ACC112 (cell line): ENCODE results near the gene TSBP1.

Experiments used
- H2AFZ ChIP-seq: fragments of 200-600 bp; sonication (generic); one replicate; pipeline ENCODE4 v1.6.0; 2017; ENCODE audit warnings: antibody characterized with exemption, low read length; ENCODE audit not compliant: unreplicated experiment
- H3K27ac ChIP-seq: fragments of 200-600 bp; sonication (generic); 2 replicates; pipeline ENCODE4 v1.5.1; 2014; ENCODE audit warnings: low read depth, mild to moderate bottlenecking, antibody characterized with exemption, low read length, moderate library complexity
- H3K27me3 ChIP-seq: fragments of 200-600 bp; sonication (generic); 2 replicates; pipeline ENCODE4 v1.6.1; 2014; ENCODE audit warnings: mild to moderate bottlenecking, antibody characterized with exemption, low read length, moderate library complexity, mixed read lengths; ENCODE audit not compliant: insufficient read depth
- H3K36me3 ChIP-seq: fragments of 200-600 bp; sonication (generic); 2 replicates; pipeline ENCODE4 v1.6.1; 2016; ENCODE audit warnings: mild to moderate bottlenecking, antibody characterized with exemption, low read length, moderate library complexity, mixed read lengths; ENCODE audit not compliant: insufficient read depth
- H3K4me1 ChIP-seq: fragments of 200-600 bp; sonication (generic); one replicate; pipeline ENCODE4 v1.6.1; 2016; ENCODE audit warnings: low read length, mixed read lengths; ENCODE audit not compliant: insufficient read depth, unreplicated experiment, control insufficient read depth
- H3K4me3 ChIP-seq: fragments of 200-600 bp; sonication (generic); 2 replicates; pipeline ENCODE4 v1.5.1; 2014; ENCODE audit warnings: mild to moderate bottlenecking, low read depth, low read length
- H3K79me2 ChIP-seq: fragments of 200-600 bp; sonication (generic); one replicate; pipeline ENCODE4 v1.6.0; 2016; ENCODE audit warnings: low read length; ENCODE audit not compliant: control insufficient read depth, unreplicated experiment, insufficient read depth

The TSBP1 gene, protein sequence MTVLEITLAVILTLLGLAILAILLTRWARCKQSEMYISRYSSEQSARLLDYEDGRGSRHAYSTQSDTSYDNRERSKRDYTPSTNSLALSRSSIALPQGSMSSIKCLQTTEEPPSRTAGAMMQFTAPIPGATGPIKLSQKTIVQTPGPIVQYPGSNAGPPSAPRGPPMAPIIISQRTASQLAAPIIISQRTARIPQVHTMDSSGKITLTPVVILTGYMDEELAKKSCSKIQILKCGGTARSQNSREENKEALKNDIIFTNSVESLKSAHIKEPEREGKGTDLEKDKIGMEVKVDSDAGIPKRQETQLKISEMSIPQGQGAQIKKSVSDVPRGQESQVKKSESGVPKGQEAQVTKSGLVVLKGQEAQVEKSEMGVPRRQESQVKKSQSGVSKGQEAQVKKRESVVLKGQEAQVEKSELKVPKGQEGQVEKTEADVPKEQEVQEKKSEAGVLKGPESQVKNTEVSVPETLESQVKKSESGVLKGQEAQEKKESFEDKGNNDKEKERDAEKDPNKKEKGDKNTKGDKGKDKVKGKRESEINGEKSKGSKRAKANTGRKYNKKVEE

DNA sequence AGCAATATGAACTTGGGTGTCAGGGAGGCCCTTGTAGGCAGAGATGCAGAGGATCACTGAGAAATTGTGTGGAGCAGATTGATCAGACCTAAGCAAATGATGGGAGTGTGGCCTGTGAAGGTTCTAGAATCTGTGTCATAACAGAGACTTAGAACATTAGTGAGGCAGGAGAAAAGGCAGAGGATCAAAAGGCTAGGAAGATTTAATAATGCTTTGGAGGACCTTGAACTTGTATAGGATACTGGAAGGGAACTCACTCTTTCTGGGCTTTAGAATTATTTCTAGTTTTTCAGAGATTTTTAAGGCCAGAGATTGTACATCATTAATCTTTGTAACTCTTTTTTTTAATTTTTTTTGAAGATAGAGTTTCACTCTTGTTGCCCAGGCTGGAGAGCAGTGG, at the start of gene TSBP1:
TSBP1 (minus strand) TSS at position 101 of the 400 bp plus-strand sequence. CDS start 197 bp downstream, outside the sequence.
- H3K27me3 ChIP-seq, result no peaks in the 10 kb centered on the region
- peak within 1 kb of the TSS; percentile 94 for H3K27ac ChIP-seq
- no peaks in the 10 kb centered on the region for H3K79me2 ChIP-seq
- H2AFZ ChIP-seq, result peak within 1 kb of the TSS; percentile 67
- peak within 1 kb of the TSS; percentile 7; the same call in 1 of the 2 replicates for H3K4me3 ChIP-seq
- no peaks in the 10 kb centered on the region for H3K36me3 ChIP-seq
- H3K4me1 ChIP-seq, result peaks cover 23% of the 10 kb centered on the region

DNA sequence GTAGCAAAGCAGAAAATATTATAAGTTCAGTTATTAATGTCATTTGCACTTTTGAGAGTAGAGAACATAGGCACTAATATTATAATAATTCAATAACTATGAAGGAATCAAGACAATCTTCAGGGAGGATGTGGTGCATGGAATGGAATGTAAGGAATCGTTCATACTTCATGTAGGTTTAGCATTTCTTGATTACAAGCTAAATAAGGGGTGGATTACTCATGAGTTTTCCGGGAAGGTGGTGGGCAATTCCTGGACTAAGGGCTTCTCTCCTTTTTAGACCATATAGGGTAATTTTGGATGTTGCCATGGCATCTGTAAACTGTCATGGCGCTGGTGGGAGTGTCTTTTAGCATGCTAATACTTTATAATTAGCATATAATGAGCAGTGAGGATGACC, 44.3 kb upstream of the TSBP1 start:
- H3K36me3 ChIP-seq, result no peaks in the 10 kb centered on the region
- no peak overlapping the region for H3K27ac ChIP-seq
- H2AFZ ChIP-seq, result no peak overlapping the region
- no peaks in the 10 kb centered on the region for H3K79me2 ChIP-seq
- H3K4me1 ChIP-seq, result no peaks in the 10 kb centered on the region
- no peak overlapping the region for H3K4me3 ChIP-seq
- H3K27me3 ChIP-seq, result peaks cover 84% of the 10 kb centered on the region

DNA sequence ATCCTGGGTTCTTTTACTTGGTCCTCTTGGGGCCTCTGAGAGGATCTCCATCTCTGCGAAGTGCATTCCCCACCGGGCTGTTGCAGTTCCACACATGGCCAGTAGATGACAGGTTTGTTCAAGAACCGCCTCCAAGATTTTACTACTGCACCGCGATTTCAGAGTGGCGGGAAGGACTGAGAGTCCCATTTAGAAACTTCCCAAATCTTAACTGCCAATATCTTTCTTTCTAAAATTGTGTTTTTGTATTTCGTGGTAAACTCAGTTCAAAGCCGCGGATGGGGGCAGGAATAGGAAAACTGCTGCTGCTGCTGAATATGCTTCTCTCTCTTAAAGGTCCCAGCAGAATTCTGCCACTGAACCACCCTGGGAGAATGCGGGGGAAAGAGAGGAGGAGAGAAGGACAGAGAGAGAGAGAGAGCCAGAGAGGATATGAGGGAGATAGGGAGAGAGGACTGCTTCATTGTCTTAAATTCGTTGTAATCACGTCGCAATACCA, 43.9 kb upstream of the TSBP1 start:
- Histone ChIP-seq H3K79me2 (no peaks in the 10 kb centered on the region), H3K27ac (no peak overlapping the region), H2AFZ (no peak overlapping the region), H3K4me1 (no peaks in the 10 kb centered on the region), H3K27me3 (peaks cover 81% of the 10 kb centered on the region), H3K4me3 (peak overlapping the region; percentile 34; the same call in 1 of the 2 replicates), H3K36me3 (no peaks in the 10 kb centered on the region)

DNA sequence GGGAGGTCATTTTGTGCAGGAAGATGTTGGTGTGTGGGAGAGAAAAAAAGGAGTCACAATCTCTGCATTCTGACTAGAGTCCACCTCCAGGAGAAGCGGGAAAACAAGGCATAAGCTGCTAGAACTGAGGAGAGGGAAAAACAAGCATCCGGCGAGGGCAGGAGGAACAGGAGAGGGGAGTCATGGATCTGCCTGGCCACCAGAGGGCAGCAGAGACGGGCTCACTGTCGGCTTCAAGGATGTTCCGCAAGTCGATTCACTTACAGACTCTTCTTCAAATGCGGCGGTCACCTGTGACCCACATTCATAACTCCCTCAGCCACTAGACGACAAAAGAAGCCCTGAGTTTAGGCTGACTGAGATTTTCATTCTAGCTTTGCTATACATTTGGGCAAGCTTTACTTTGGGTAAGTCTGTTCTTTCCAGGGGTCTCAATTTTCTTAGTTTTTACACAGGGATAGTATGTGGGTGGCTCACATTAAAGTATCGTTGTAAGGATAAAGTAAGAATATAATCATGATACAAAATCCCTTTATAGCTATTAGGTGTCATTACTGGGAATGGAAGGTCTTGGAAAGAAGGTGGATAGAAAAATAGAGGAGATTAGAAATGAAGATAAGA, 41.8 kb upstream of the TSBP1 start:
- peak overlapping the region; percentile 61 for H2AFZ ChIP-seq
- H3K4me1 ChIP-seq, result no peaks in the 10 kb centered on the region
- H3K36me3 ChIP-seq, result no peaks in the 10 kb centered on the region
- H3K79me2 ChIP-seq, result no peaks in the 10 kb centered on the region
- no peak overlapping the region for H3K27ac ChIP-seq
- H3K4me3 ChIP-seq, result no peak overlapping the region; the same call in 1 of the 2 replicates
- peaks cover 70% of the 10 kb centered on the region for H3K27me3 ChIP-seq

DNA sequence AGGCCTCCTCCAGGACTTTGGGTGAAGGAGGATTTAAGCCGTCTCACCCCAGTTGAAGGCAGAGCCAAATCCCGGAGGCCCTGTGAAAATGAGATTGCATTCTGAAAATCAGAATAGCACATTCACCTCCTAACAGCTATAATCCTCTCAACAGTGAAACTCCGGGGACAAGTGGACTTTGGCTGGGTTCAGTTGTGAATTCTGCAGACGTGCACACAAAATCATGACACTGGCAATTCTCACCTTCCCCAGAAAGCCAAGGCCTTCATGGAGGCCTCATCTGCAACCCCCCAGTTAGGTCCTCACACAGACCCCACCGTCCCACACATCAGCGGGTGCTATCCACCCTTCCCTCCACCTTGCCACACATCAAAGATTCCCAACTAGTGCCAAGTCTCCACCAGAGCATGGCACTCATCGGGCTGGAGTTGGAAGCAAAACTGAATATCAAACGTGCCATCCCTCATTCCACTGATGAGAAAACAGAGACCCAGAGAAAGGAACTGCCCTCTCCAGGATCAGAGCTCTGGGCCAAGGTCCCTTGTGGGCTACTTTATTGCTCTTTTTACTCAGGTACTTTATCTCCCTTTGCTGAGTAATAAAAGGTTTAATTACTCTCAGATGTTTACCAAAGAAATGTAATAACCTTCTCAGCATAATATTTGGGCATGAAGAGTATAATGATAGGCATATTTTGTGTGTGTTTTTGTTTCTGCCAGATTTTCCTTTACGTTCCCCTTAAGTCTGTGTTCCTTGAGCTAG, 40.0 kb upstream of the TSBP1 start:
- peaks cover 72% of the 10 kb centered on the region for H3K27me3 ChIP-seq

DNA sequence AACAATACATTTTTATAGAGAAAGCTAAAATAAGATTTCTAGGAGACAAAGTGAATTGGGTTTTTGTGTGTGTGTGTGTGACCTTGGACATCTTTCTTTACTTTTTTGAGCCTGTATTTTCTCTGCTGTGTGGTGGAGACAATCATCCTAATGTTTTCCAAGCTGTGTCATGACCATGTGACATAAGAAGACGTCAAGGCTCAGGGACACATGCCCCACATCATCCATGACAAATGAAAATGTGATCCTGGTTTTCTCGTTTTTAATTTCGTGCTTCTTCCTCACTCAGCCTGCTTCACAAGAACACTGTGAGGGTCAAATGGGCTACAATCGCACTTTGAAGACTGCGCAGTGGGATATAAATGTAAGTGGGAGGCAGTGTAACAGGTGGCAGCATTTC, 39.2 kb upstream of the TSBP1 start:
- peaks cover 73% of the 10 kb centered on the region for H3K27me3 ChIP-seq
- H3K36me3 ChIP-seq, result no peaks in the 10 kb centered on the region
- H3K4me1 ChIP-seq, result no peaks in the 10 kb centered on the region
- H3K4me3 ChIP-seq, result no peak overlapping the region
- no peak overlapping the region for H3K27ac ChIP-seq
- H3K79me2 ChIP-seq, result no peaks in the 10 kb centered on the region
- H2AFZ ChIP-seq, result no peak overlapping the region

More for the DNA sequence above, 40.0 kb upstream of the TSBP1 start:
- no peak overlapping the region for H3K27ac ChIP-seq
- H2AFZ ChIP-seq, result no peak overlapping the region
- H3K79me2 ChIP-seq, result no peaks in the 10 kb centered on the region
- H3K4me3 ChIP-seq, result no peak overlapping the region
- H3K36me3 ChIP-seq, result no peaks in the 10 kb centered on the region
- H3K4me1 ChIP-seq, result no peaks in the 10 kb centered on the region

DNA sequence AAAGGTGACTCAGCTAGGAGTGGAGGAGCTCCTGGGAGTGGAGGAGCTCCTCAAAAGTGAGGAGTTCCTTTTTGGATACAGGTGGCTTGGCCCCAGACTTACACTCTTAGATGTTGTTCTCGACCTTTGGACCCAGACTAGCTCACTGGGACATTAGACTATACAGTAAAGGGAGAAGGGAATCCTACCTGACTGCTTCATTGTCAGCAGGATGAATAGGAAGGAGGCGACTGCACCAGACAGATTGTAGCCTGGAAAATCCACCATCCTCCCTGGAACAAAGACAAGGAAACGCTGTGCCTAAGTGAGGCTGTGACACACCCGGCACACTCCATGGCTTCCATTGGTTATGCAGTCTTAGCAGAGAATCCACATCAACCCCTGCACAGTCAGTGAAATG, 35.2 kb upstream of the TSBP1 start, which contains the start of gene BTNL2:
BTNL2 (minus strand) TSS at position 325 of the 400 bp plus-strand sequence; CDS start at position 267, 58 bp downstream.
- H3K27ac ChIP-seq, result no peak within 1 kb of the TSS
- no peak within 1 kb of the TSS for H2AFZ ChIP-seq
- no peaks in the 10 kb centered on the region for H3K4me1 ChIP-seq
- no peak within 1 kb of the TSS for H3K4me3 ChIP-seq
- H3K27me3 ChIP-seq, result peaks cover 79% of the 10 kb centered on the region
- no peaks in the 10 kb centered on the region for H3K79me2 ChIP-seq
- no peaks in the 10 kb centered on the region for H3K36me3 ChIP-seq

DNA sequence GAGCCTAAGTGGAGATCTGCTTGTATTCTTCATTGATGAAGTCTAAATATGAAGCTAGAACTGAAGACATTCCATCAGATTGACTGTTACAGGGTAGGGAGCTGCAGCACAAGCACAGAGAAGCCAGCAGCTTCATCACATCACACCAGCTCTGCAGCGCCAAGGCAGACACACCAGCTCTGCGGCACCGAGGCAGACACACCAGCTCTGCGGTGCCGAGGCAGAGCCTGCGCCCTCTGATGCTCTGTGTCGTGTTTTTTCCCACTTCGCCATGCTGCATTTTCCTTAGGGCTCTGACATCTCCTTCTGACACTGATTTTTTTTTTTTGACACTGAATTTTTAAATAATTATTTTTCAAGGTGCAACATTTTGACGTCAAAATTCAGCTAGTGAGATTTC, 34.5 kb upstream of the TSBP1 start:
- Histone ChIP-seq H3K36me3 (no peaks in the 10 kb centered on the region), H3K27me3 (peaks cover 74% of the 10 kb centered on the region), H3K4me1 (no peaks in the 10 kb centered on the region), H3K79me2 (no peaks in the 10 kb centered on the region), H3K27ac (no peak overlapping the region), H3K4me3 (no peak overlapping the region), H2AFZ (no peak overlapping the region)

DNA sequence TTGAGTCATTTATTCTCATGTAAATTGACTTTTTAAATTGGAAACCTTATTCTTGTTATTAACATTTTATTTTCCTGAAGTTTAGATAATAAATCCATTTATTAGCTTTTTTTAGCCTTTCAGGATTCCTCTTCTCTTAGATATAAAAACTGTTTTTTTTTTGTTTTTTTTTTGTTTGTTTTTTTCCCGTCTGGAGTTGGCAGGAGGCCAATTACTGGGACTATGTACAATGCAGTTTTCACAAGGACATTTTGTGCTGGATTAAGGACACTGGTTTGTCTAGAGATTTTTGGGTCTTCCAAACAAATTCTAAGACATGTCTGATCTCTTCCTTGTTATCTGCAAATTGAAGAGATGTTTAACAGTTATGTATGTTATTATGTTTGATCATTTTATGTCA, 34.0 kb upstream of the TSBP1 start:
- no peaks in the 10 kb centered on the region for H3K4me1 ChIP-seq
- no peak overlapping the region for H3K27ac ChIP-seq
- peaks cover 70% of the 10 kb centered on the region for H3K27me3 ChIP-seq
- H3K79me2 ChIP-seq, result no peaks in the 10 kb centered on the region
- H3K4me3 ChIP-seq, result no peak overlapping the region
- no peaks in the 10 kb centered on the region for H3K36me3 ChIP-seq
- no peak overlapping the region for H2AFZ ChIP-seq

DNA sequence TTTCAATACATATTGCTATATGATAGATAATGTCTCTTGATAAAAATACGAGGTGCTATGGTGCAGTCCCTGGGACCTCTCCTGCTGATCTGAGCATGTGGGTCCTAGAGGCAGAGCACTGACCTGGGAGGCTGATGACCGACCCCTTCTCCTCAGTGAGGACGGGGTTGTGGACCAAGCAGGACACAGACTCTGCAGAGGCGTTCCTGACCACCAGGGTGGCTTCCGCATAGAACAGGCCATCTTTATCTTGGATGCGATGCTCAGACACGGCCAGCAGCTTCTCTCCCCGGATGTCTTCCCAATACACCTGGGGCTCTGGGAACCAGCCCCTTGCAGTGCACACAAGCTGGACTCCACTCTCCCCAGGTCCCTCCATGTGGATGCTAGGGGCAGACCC, 31.1 kb upstream of the TSBP1 start:
- no peak overlapping the region for H3K27ac ChIP-seq
- H2AFZ ChIP-seq, result no peak overlapping the region
- no peaks in the 10 kb centered on the region for H3K36me3 ChIP-seq
- H3K4me3 ChIP-seq, result no peak overlapping the region
- peaks cover 70% of the 10 kb centered on the region for H3K27me3 ChIP-seq
- H3K4me1 ChIP-seq, result no peaks in the 10 kb centered on the region
- no peaks in the 10 kb centered on the region for H3K79me2 ChIP-seq
